Left renal pelvis (tissue), 4 donors: ENCODE measurements around the gene RHEB. TPM values are rescaled to one million over a fixed set of nuclear protein-coding genes. Genes with fewer than 3 reads are reported as not detected.
A peak's percentile ranks its signal among the peaks of the same experiment; 100 is the strongest.

Source experiments
- DNase-seq, 4 donors: peaks; one replicate each; pipeline ENCODE4 v3.0.0-alpha.2; 2013; ENCODE audit warnings: low read depth in 4 of 4, low spot score in 3 of 4
- polyA plus RNA-seq, 4 donors: library from polyadenylated mRNA; unstranded; fragments of 120-200 nt; gene quantifications; one replicate each; pipeline ENCODE4 v1.2.1, GENCODE V29; 2013; ENCODE audit not compliant: insufficient read length in 4 of 4

Gene RHEB
- polyA plus RNA-seq, 4 donors = 124 to 168 (median 145) TPM

GRCh38 chr7:151505433-151505832 lies 14.3 kb downstream of the RHEB start:
- no peak for DNase-seq

DNA sequence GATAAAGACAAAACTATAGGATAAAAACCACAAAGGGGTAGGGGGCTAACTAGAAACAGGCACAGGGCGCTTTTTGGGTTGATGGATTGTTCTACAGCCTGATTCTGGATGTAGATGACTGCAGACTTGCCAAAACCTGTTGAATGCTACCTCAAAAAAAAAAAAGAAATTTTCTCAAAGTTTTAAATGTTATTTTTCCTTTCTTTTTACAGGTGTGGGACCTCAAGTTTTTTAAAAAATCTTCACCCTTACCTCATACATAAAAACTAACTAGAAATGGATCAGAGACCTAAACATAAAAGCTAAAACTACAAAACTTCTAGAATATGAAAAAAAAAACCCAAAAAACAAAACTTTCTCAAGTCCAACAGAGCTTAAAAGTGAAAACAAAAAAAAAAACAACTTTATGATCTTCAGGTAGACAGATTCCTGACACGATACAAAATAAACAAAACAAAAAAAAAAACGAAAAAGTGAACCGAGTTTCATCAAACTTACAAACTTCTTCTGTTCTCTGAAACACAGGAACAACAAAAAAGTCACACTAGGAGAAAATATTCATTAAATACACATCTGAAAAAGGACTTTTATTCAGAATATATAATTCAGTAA lies 14.9 kb downstream of the RHEB start:
- DNase-seq = no peak

DNA sequence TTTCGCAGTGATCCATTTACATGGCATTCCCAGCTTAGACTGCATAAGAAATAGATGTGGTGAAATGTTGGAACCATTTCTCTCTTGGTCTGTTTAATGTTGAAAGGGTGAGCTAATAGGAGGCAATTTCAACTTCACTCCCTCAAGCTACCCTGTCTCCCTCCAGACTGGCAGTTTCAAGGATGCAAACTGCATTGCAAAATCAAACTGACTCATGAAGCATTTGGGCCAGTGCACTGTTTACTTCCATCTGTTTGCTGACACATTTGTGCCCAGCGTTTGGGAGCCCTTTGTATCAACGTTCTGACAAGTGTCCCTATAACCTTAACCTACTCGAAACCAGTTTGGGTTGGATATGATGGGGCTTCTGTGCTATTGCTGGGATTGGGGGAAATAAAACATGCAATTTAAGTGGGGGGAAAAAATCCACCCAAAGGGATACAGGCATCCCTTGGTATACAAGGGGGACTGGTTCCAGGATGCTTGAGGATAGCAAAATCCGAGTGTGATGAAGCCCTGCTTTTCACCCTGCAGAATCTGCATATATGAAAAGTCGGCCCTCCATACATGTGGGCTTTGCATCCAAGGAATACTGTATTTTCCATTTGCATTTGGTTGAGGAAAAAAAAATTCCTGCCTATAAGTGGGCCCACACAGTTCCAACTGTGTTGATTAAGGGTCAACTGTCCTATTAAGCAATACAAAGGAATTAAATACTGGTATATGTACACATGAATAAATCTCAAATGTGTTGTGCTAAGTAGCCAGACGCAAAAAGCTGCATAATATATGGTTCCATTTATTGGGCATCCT lies 15.6 kb downstream of the RHEB start:
- DNase-seq = no peak

DNA sequence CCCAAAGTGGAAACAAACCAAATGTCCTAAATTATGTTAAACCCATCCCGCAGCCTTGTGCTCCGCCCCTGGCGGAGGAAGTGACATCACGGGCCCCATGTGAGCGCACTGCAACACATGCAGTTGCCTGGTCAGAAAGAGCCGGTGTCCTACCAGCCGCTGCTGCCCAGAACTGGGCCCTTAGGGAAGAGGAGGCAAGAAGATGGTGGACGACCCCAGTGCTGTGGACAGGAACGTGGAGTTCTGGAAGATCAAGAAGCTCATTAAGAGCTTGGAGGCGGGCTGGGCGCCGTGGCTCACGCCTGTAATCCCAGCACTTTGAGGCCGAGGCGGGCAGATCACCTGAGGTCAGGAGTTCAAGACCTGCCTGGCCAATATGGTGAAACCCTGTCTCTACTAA lies 18.0 kb downstream of the RHEB start:
- no peak for DNase-seq

DNA sequence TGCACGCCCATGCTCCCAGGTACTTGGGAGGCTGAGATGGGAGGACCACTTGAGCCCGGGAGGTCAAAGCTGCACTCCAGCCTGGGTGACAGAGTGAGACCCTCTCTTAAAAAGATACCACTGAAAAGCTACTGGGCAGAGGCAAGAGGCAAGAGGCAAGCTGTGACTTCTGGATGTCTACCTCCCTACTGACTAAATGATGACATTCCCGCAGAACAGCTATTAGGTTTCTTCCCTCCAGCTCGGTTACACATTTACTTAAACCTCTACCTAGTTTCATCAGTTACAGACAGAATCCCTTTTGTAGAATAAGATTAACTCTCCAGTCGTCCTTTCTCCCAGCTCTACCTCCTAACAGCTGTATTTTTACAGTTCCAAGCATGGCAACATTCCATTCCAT lies 21.2 kb downstream of the RHEB start:
- no peak for DNase-seq

DNA sequence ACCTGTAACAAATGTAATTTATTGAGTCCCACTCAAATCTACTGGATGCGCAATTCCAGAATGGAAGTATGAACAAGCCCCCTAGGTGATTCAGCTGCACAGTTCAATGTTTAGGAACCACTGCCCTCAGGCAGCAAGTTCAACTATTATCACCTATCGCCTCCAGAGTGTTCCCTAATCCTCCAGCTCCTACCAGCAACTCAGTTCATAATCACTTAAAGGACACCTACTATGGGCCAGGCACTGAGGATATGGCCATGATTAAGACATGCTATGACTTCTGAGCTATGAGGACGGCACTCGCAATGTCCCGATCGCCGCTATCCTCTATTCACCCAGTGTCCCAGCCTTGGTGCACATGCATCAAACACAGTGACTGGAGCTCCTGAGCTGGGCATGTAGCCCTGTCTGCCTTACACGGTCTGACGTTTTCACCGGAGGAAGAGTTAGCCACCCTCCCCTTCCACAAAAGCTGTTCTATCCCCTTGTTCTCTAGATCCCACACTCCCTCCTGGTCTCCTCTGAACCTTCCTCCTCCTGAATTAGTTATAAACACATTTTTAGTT lies 22.3 kb downstream of the RHEB start:
- DNase-seq = no peak

- DNase-seq = no peak
These were observed 24.3 kb downstream of the RHEB start for GRCh38 chr7:151495360-151495759.

GRCh38 chr7:151494298-151495284 lies 25.1 kb downstream of the RHEB start:
- no peak for DNase-seq

DNA sequence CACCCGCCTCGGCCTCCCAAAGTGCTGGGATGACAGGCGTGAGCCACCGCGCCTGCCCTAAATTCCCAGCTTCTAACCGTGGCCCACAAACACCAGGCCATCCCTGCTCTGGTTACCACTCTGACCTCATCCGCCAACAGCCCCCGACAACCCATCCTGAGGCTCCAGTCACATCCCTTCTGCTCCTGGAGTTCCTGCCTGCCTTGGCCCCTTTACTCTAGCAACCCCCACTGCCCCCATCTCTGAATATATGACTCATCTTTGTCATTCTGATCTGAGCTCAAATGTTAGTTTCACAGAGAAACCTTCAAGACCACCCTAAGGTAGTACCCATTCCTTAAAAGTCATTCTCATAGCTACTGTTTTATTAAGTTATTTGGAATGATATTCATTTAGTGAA lies 26.6 kb downstream of the RHEB start:
- DNase-seq = no peak

DNA sequence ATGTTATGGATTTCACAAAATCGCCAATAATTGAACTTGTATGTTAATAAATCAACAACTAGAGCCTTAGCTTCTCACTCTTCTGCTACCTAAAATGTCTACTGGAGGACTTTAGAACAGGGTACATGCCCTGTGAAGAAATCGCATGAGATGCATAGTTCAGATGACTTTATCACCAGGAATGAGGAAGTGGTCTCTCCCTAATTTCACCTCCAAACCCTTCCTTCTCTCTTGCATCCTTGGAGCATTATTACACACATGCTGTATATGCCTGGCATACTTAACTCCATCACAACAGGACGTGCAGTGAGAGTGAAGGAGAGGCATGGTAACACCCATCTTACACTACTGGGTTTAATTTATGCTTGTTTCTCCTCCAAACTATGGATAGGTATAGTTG lies 27.8 kb downstream of the RHEB start:
- no peak for DNase-seq

GRCh38 chr7:151490456-151491105 lies 29.1 kb downstream of the RHEB start:
- DNase-seq = no peak

DNA sequence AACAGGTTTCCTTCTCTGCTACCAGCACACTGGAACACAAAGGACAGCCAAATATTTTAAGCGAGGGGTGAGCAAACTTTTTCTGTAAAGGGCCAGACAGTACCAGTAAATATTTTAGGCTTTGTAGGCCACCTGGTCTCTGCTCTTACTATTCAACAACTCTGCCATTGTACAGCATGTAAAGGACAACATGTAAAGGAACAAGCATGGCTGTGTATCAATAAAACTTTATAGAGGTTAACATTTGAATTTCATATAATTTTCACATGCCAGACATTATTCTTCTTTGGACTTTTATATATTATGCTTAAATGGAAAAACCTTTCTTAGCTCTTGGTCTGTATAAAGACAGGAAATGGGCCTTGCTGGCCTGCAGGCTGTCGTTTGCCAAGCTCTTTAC lies 30.2 kb downstream of the RHEB start:
- DNase-seq = no peak

DNA sequence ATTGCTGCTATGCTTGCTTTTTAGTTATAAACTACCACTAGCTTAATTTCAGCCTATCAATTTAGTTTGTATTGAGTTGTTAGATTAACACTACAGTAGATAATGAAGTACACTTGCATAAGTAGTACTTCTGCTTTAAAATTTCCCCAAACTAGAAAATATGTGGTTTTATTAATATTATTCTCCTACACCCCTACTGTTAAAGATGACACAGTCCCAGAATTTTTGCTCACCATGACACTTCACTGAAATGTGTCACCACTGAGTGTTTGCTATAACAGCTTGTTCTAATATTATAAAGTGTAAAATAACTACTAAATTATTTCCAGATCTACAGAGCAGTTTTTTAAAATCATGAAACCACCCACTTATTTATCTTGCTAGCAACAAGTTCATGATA lies 31.6 kb downstream of the RHEB start:
- no peak for DNase-seq

DNA sequence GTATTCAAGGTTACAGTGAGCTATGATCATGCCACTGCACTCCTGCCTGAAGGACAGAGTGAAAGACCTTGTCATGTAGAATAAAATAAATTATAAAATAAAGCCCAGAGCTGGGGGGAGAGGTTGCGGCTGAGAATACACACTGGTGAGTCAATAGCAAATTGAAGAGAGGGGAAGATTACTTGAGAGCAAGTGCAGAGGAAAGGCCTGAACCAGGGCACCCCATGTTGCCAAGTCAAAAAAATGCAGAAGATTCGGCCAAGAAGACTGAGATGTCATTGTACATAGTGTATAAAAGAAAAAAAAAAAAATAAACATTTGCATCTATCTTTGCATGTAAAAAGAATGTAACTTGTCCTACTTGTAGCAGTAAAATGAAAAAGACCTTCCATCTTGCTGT lies 32.5 kb downstream of the RHEB start:
- DNase-seq = no peak

DNA sequence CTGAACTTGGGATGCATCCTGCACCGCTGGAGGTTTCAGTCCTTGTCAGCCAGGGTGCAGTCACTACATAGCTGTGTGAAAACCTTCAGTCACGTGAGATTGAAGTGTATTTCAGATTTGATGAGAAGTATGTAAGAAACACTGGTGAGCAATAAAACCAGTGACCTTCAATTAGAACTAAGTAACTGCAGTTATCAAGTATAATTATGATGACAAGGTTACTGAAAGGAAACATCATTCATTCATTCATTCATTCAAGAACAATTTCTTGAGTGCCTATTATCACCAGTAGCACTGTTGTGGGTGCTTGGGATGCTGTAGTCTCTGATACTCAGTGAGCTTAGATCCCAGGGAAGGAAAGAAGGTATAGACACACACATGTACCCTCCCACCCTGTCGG lies 33.6 kb downstream of the RHEB start:
- no peak for DNase-seq

- DNase-seq = peak in 2 of 4 donors; percentile 17 to 18
These were observed 34.6 kb downstream of the RHEB start for GRCh38 chr7:151484971-151485707.

- no peak for DNase-seq
These were observed 36.0 kb downstream of the RHEB start for GRCh38 chr7:151483711-151483983.

- DNase-seq = no peak
These were observed 36.6 kb downstream of the RHEB start for GRCh38 chr7:151482883-151483710.
